ENCODE data around the gene DHCR7.

The DHCR7 gene

DNA sequence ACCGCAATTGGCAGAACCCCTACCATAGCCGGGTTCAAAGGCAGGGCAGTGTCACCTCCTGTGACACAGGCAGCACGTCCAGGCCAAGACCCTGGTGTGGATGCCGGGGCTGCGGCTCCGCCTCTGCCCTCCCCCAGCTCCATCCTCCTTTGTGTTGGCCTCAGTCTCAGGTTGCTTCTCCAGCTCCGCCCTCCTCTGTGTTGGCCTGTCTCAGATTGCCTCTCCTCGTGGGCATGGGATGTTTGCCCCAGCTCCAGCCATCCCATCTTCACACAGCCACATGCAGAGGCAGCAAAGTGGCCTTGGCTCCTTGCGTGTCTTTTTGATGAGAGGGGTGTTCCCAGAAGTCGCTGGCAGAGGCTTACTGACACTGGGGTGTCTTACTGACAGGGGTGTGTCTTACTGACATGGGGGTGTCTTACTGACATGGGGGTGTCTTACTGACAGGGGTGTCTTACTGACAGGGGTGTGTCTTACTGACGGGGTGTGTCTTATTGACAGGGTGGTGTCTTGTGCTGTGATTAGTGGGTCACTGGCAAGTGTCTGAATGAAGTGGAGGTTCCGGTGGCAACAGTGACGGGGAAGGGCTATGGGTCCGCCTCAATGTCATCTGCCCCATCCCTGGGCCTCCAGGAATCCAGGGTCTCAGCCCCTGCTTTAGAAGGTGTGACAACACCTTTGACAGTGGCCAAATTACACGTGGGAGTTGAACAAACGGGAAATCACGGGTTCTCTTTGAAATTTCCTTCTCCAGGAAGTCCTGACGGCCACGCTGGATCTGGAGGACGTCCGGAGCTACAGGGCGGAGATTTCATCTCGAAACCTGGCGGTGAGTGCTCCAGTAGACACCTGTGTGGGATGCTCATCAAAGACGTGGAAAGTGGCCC is 29.7 kb upstream of the DHCR7 start:
- DNase-seq, result no peak

DNA sequence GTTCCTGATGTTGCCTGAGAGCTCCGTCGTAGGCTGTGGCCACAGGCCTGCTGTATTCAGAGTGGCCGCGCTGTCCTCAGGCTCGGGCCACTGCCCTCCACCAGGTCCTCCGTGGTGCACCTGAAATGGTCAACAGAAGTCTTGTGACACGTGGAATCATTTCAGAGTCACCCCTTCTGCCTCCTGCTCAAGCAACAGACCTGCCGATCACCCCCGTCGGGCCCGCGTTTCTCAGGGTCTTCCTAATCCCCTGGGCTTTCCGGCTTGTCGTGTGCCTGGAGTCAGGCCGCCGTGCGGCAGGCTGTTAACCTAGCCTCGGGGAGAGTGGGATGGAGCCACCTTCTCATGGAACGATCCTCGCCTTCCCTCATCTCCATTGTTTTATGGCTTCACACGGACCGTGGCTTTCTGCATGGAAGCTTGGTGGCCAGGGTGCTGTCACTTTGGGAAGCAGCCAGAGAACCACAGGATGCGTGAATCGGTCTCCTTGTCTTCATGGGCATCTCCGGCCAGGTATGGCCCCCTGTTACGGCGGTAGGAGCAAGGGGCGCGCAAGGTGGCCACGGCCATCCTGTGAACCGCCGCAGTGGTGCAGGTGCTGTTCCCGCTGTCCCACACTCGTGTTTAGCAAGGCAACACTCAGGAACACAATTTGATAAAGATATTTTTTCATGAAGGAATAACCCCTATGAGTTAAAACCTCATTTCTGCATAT is 28.9 kb upstream of the DHCR7 start:
- DNase-seq, result no peak

DNA sequence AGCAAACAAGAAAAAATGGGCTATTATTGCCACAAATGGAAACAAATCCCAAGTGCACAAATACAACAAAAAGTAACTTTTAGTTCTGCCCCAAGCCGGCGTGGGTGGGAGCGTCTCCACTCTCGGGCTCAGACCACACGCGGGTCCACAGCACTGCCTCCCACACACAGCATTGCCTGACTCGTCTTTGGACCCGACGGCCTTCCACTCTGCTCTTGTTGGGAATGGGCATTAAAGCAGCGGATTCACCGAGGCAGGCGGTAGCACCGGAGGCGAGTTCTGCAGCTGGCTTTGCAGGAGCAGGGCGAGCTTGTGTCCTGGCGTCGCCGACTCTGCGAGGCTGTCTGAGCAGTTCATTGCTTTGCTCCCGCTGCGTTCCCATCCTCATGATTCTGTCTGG is 27.8 kb upstream of the DHCR7 start:
- no peak for DNase-seq

DNA sequence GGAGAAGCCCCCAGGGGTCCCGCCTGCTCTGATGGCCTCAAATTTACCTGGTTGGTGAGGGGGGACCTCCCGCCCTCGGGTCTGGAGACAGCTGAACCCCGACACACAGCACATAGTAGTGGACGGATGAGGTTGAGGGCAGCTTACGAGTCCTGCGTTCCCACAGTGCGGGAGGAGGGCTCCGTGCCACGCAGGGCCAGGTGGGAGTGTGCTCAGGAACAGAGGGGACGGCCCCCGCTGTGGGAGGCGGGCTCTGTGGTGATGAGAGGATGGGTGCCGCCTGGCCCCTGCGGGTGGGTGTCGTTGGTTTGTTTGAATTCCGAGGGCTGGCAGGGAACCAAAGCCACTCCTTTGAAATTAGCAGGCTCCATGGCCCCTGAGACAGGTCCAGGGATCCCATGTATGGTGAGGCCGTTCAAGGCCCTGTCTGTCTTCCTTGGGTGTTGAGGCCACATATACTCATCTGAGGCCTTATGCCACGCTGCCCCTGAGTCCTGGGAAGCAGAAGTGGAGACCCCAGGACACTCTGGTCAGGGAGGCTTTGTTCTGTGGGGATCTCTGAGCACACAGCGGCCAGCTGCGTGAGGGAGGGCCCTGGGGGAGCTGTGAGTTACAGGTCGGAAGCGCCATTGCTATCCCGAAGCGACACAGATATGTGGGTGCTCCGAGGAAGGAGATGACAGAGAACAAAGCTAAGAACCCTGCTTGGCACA is 26.7 kb upstream of the DHCR7 start:
- no peak for DNase-seq

DNA sequence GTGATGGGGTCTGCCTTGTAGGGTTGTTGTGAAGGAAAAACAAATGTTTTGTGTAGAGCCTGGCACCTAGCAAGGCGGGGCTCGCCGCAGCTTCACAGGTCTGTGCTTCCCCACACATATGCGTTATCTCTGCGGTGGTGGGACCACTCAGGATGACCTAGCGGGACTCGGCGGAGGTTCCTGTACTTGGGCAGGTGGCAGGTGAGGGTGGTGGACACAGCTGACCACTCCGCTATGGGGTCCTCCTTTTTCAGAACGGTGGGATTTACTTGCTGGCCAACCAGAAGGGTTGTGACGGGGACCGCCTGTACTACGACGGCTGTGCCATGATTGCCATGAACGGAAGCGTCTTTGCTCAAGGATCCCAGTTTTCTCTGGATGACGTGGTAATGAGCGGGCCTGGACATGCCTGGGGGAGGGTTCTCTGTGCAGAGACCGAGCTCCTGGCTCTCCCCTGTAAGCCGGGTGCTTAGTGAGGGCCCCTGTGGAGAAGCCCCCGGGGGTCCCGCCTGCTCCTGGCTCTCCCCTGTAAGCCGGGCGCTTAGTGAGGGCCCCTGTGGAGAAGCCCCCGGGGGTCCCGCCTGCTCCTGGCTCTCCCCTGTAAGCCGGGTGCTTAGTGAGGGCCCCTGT is 26.1 kb upstream of the DHCR7 start:
- no peak for DNase-seq

DNA sequence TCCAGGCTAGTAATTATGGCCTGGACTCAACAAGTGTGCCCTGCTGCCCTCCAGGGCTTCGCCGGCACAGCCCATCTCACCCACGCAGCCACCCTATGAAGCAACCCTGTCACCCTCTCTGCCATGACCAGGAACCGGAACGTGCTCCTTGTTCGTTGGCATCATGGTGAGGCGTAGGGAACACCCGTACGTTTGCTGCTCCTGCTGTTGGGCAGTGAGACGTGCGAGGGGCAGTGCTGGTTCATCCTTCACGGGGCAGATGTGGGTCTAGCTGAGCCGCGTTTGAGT is 25.5 kb upstream of the DHCR7 start:
- no peak for DNase-seq

DNA sequence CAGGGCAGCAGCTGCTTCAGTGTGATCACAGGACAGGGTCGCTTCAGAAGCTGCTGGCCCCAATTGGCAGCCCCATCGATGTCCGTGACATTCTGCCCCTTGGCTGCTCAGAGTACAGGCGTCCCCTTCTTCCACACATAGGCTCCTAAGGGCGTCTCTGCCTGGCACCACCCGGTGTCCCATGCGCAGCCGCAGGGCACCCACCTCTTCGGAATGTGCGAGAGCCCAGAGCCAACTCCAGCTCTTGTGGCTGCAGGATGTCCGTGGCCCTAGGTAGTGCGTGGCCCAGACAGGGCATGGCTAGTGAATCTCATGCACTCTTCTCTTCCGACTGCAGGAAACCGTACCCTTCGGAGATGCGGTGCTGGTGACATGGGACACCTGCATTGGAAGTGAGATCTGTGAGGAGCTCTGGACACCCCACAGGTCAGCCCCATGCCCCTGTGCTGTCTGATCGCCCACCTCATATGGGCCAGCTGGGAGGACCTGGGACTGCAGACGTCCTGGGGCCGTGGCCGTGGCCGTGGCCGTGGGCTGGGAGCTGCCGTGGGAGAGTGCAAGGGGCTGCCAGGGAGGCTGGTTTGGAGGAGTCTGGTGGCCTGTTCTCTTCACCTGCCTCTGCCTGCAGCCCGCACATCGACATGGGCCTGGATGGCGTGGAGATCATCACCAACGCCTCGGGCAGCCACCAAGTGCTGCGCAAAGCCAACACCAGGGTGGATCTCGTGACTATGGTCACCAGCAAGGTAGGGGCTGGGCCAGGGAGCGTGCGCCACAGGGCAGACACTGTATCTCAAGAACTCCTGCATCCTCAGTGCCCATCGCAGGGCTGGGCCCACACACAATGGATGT is 25.0 kb upstream of the DHCR7 start:
- no peak for DNase-seq

DNA sequence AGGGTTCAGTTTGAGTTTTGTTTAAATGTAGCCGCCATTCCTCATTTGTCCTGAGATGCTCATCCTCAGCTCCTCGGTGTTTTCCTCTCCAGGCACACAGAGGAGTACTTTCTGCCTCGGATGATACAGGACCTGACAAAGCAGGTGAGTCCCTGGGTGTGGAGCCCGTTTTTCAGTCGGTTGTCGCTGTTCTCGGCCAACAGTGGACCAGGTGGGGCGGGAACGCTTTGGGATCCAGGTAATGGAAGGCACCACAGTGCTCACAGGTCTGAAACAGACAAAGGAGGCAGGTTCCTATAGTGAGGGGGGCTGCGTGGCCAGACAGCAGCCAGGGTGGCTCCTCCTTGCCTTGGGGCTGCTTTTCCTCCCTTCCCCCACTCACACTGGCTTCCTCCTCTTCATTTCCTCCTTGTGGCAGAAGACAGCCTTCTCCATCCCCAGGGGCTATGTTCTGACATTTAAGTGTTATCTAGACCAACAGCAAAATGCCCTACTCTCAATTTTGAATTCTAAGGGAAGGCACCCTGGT is 24.2 kb upstream of the DHCR7 start:
- DNase-seq, result no peak

DNA sequence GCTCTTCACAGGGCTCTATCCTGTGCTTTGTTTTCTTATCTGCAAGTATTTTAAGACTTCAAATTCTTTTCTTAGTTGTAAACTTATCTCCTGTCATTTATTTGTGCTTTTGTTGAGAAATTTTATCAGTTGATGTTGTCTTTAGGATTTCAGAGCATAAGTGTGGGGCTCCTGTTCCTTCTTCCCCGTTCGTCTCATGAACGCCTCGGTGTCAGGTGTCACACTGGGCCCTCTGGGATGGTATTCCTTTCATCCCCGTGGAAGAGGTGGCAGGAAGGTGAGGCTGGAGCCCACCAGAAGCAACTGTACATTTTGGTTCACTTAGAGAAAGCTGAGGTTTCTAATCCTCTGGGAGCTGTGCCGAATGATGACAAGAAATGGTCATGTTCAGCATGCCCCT is 22.8 kb upstream of the DHCR7 start:
- no peak for DNase-seq

DNA sequence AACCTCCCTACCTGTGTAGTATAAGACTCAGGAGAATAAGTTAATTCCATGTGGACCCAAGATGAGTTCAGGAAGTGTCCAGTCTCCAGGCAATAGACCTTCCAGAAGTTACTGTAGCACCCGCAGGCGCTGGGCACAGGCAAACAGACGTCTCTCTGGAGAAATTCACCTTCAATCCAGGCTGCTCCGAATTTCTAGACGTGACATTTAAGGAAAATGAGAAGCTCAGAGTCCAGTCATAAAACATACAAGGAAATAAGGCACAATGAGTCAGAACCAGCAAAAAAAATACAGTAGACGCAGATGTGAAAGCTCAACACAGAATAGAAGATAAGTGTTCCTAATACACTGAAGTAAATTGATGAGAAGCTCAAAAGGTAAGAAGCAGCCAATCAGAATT is 19.0 kb upstream of the DHCR7 start:
- DNase-seq, result no peak

DNA sequence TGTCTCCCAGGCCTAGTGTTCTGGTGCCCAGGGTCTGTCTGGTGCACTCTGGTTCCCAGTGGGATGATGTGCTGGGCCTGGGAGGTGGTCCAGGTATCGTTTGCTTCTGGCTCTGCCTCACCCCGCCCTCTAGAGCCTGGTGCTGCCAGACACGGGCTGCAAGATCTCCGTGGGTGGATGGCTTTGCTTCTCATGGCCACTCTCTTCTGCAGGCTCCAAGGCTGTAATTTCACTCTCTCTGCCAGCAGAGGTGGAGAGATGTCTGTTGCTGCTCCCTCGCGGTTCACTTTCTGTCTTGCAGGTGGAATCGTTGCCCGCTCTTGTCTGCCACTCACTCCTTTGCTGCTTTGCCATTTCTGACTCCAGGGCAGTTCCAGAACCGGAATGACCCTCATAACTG is 18.2 kb upstream of the DHCR7 start:
- DNase-seq, result no peak

DNA sequence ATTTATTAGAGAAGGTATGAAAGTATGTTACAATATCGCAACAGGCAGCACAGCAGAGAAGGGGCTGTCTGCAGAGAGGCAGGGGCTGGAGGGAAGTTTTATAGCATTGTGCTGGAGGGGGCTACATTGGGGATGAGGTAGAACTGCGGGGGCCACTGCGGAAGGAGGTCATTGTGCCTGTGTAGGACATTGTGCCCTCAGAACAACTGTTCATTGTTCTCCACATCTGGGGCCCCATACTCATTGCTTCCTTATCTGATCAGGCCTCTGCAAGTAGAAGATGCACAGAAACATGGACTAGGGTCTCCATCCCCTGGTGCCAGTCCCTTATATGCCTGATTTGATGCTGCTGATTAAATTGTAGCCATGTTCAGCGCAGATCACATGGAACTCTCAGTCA is 16.9 kb upstream of the DHCR7 start:
- no peak for DNase-seq

DNA sequence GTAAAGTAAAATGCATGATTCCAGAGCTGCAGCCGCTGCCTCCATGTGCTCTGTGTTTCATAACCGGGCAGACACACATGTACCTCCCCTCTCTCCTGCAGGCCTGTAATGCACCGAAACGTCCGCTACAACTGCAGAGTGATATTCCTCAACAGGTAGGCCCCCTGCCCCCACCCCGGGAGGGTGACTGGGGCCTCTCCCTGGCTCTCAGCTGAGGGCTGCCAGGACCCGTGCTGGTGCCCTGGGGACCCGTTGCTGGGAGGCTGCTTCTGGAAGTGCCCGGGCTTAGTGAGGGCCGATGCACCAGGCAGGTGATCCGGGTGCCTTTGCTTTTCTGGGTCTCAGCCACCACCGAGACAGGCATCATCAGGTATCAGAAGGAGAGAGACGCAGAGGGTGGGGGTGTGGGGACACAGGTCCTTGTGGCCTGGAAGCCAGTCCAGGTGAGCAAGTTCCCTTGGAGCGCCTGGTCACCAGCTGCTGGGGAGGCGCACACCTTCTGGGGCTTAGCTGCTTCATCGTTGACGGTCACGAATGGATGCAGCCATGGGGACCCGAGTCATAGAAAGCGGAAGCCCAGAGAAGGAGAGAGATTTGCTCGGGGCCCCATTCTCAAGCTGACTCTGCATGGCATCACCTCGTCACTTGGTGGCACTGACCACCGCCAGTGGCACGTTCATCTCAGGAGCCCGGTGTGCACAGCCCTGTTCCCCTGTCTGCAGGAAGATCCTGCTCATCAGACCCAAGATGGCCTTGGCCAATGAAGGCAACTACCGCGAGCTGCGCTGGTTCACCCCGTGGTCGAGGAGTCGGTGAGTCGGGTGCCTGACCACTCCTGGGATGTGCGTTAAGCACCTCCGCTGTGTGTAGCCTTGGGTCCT is 15.4 kb upstream of the DHCR7 start:
- no peak for DNase-seq

DNA sequence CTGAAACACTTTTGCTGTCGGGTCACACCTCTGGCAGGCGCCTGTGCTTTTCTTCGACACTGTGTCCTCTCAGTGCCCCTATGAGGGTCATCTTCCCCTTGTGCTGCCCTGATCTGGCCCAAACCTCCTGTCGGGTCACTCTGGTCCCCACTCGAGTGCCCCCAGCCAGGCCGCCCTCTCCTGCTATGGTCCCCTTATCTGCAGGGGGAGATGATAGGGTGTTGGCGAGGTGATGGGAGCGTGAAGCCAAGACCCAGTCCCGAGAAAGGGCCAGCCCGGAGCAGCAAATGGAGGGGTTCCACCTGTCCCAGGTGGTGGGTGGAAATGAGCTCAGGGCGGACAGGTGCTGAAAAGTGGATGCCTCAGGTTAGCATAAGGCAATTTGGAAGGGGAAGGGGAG is 14.5 kb upstream of the DHCR7 start:
- no peak for DNase-seq

DNA sequence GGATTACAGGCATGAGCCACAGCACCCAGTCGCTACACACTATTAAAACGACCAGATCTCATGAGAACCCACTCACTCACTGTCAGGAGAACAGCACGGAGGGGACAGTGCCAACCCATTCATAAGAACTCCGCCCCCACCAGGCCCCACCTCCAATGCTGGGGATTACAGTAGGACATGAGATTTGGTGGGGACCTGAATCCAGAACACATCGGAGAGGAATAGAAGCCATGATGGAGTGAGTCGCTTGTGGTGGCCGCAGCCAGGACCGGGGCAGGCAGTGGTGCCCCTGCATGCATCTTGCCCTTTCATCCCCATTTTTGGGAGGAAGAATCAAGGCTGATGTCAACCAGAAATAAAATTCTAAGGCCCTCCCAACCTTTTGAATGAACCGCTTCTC is 13.5 kb upstream of the DHCR7 start:
- no peak for DNase-seq

DNA sequence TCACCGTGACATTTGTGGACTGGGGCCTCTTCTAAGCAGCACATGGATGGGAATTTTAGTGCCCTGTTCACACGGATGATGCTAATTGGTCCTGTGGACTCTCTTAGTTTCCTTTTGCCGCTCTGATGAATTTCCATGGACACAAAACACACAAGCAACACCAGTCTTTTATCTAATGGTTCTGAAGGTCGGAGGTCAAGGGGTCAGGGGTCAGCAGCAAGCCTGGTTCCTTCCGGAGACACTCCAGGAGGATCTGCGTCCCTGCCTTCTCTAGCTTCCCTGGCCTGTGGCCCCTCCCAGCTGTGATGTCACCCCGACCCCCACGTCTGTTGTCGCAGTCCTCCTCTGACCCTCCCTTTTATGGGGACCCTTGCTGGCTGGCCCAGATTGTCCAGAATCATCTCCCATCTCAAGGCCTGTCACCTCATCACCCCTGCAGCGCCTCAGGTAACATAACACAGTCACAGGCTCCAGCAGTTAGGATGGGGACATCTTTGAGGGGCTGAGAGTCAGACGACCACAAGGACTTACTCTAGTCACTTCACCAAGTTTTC is 11.7 kb upstream of the DHCR7 start:
- no peak for DNase-seq

DNA sequence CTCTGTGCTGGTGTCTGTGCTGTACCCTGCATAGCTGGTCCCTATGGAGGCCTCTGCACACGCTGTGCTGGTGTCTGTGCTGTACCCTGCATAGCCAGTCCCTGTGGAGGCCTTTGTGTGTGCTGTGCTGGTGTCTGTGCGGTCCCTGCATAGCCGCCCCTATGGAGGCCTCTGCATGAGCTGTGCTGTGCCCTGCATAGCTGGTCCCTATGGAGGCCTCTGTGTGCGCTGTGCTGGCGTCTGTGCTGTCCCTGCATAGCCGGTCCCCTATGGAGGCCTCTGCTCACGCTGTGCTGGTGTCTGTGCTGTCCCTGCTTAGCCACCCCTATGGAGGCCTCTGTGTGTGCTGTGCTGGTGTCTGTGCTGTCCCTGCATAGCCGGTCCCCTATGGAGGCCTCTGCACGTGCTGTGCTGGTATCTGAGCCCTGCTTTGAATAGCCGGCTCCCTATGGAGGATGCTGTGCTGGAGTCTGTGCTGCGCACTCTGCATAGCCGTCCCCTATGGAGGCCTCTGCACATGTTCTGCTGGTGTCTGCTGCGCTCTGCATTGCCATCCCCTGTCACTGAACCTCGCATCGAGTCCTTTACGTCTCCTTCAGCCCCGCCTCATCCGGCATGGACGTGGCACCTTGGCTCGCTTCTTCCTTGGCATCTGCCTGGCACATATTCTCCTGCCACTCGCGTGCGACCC is 11.0 kb upstream of the DHCR7 start:
- no peak for DNase-seq

DNA sequence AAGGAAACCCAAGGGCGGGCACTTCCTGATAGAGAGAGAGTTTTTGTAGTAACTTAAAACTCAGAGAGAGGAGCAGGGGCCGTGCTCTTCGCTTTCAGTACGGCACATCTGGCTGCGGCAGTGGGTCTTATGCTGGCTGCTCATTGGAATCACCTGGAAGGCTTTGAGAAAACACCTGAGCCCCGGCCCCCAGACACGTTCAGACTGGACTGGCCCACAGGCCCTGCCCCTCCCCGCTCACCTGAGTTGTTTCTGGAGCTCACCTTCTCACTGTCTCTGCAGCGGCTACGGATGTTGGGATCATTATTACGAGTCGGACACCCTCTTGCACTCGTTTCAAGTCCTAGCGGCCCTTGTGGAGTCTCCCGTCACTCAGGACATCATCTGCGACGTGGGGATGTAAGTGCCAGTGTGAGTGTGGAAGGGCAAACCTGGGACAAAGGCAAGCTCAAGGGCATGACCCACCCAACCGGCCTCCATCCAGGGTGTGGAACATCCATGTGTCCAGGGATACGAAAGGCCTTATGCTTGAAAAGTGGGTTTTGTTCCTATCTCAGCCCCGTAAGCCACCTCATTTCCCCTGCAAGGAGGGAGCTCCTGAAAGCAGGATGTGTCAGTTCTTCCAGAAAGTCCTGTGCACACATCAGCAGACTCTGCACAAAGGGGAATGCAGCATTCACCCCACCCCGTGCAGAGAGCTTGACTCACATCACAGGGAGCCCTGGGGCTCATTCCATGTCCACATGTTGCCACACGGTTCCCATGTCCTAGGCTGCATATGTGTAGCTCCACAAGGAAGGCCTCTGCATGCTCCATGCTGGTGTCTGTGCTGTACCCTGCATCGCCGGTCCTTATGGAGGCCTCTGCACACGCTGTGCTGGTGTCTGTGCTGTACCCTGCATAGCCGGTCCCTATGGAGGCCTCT is 10.2 kb upstream of the DHCR7 start:
- DNase-seq, result no peak

DNA sequence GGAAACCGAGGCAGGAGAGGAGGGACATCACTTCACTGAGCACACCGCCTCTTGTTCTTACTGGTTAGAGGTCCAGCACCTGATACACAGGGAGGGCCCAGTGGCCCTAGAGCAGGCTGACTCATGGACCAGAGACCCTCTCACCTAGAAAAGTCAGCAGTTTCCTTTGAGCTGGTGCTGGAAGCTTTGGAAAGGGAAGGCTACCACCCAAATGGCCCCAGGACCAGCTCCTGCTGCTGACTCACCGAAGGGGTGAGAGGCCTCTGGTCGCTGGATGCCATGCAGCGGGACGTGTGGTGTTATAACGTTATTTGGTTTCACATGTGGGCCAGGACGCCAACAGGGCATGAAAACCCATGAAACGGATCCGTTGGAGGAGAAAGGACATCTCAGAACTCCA is 8.6 kb upstream of the DHCR7 start:
- no peak for DNase-seq
